HCT116 (cell line): ENCODE data around the gene NPIPA7. TPM values are rescaled to one million over a fixed set of nuclear protein-coding genes. Genes with fewer than 3 reads are reported as not detected.
"Not testable (repeated sequence)": the region's sequence is repeated elsewhere in the genome, so short reads cannot be mapped to it uniquely, and the experiment has no call there.

Experiments
- ATAC-seq: fragments of 200-7000 bp; cut with Tn5 transposase; 2 replicates; pipeline ENCODE4 v1.9.1; 2020; ENCODE audit warnings: mild to moderate bottlenecking, moderate library complexity
- Bru-seq: library from RNA; stranded (reverse); fragments of 400-500 nt; gene quantifications from one replicate; lab custom pipeline; 2021; lab: Mats Ljungman, UMichigan
- BruChase-seq, 2 experiments: library from RNA; stranded (reverse); fragments of 400-500 nt; gene quantifications; one replicate each; lab custom pipeline; 2021; lab: Mats Ljungman, UMichigan
- BruUV-seq: library from RNA; stranded (reverse); fragments of 400-500 nt; replicated peaks from 2 replicates; lab custom pipeline; 2021; lab: Mats Ljungman, UMichigan
- CTCF ChIA-PET: fragments of 300-600 bp; sonication (Branson Sonifier 250); formaldehyde crosslinking; loops from one replicate; lab custom pipeline; 2021; ENCODE audit warnings: antibody characterized with exemption; lab: Charles Lee
- POLR2A ChIA-PET: fragments of 300-600, 350-600 bp; sonication (Branson Sonifier 250); formaldehyde crosslinking; loops from one replicate; lab custom pipeline; 2021; ENCODE audit warnings: antibody characterized with exemption; lab: Charles Lee
- RAD21 ChIA-PET, 2 experiments: fragments of 300-600 bp; sonication (Branson Sonifier 250); formaldehyde crosslinking; loops; one replicate each; lab custom pipeline; 2023; ENCODE audit warnings: low total read pairs in 2 of 2; ENCODE audit not compliant: uncharacterized antibody in 2 of 2, unreplicated experiment in 2 of 2, low non-redundant PET in 1 of 2; lab: Charles Lee
- DNase-seq: peaks from one replicate; pipeline ENCODE4 v3.0.0-alpha.2; 2010; ENCODE audit warnings: low read depth, low spot score
- H2AFZ ChIP-seq: fragments of 200-600 bp; shearing (Covaris generic), sonication (generic); 2 replicates; pipeline ENCODE4 v1.6.1; 2017; ENCODE audit warnings: low read depth, mixed run types, mixed read lengths, antibody characterized with exemption, low read length; ENCODE audit not compliant: poor library complexity, severe bottlenecking
- H3K27ac ChIP-seq: 2 replicates; pipeline ENCODE4 v1.5.1; 2012; ENCODE audit warnings: low read depth, low read length
- H3K27me3 ChIP-seq: fragments of 200-600 bp; sonication (generic); 2 replicates; pipeline ENCODE4 v1.6.1; 2016; ENCODE audit warnings: mixed run types, low read length, mixed read lengths; ENCODE audit not compliant: insufficient read depth
- H3K36me3 ChIP-seq, 2 experiments: fragments of 200-500 bp in 1 of 2; fragments of 200-600 bp in 1 of 2; sonication (Bioruptor generic) in 1 of 2; sonication (generic) in 1 of 2; 2 replicates each; pipeline versions ENCODE4 v1.5.1 to v1.6.1; 2014 to 2016; ENCODE audit warnings: low read length in 2 of 2, inconsistent platforms in 1 of 2, mixed read lengths in 1 of 2, mixed run types in 1 of 2; ENCODE audit not compliant: insufficient read depth in 2 of 2, control insufficient read depth in 1 of 2
- H3K4me1 ChIP-seq, 2 experiments: fragments of 200-600 bp in 1 of 2; sonication (generic) in 1 of 2; 2 replicates each; pipeline versions ENCODE4 v1.5.1 to v1.6.1; 2012 to 2017; ENCODE audit warnings: low read length in 2 of 2, inconsistent platforms in 1 of 2, mild to moderate bottlenecking in 1 of 2, mixed read lengths in 1 of 2, mixed run types in 1 of 2, moderate library complexity in 1 of 2; ENCODE audit not compliant: insufficient read depth in 2 of 2, control insufficient read depth in 1 of 2
- H3K4me2 ChIP-seq: fragments of 200-600 bp; sonication (generic); 2 replicates; pipeline ENCODE4 v1.6.1; 2017; ENCODE audit warnings: mixed run types, low read length, mixed read lengths
- H3K4me3 ChIP-seq, 2 experiments: fragments of 200-600 bp in 1 of 2; sonication (generic) in 1 of 2; replicated peaks in 1 of 2; 2 replicates each; pipeline ENCODE4 v1.5.1; 2011 to 2016; ENCODE audit warnings: low read length in 2 of 2, control low read depth in 1 of 2, low read depth in 1 of 2, mild to moderate bottlenecking in 1 of 2, mixed read lengths in 1 of 2, mixed run types in 1 of 2
- H3K79me2 ChIP-seq: fragments of 200-600 bp; sonication (generic); 2 replicates; pipeline ENCODE4 v1.6.1; 2017; ENCODE audit warnings: mild to moderate bottlenecking, mixed run types, low read length, moderate library complexity, mixed read lengths; ENCODE audit not compliant: insufficient read depth
- H3K9ac ChIP-seq: fragments of 200-600 bp; sonication (generic); 2 replicates; pipeline ENCODE4 v1.6.1; 2016; ENCODE audit warnings: low read length, mixed read lengths
- H3K9me2 ChIP-seq: fragments of 200-600 bp; sonication (generic), shearing (Covaris generic); 2 replicates; pipeline ENCODE4 v1.6.1; 2017; ENCODE audit warnings: mixed run types, mild to moderate bottlenecking, moderate library complexity; ENCODE audit not compliant: insufficient read depth
- H3K9me3 ChIP-seq, 2 experiments: fragments of 200-500 bp in 1 of 2; fragments of 200-600 bp in 1 of 2; sonication (Bioruptor generic) in 1 of 2; sonication (generic) in 1 of 2; 2 replicates each; pipeline ENCODE4 v1.6.1; 2014 to 2017; ENCODE audit warnings: low read length in 2 of 2, mixed read lengths in 2 of 2, inconsistent platforms in 1 of 2, low read depth in 1 of 2, mild to moderate bottlenecking in 1 of 2, mixed run types in 1 of 2, moderate library complexity in 1 of 2; ENCODE audit not compliant: control insufficient read depth in 1 of 2, insufficient read depth in 1 of 2
- H4K20me1 ChIP-seq: fragments of 200-600 bp; sonication (generic), shearing (Covaris generic); 2 replicates; pipeline ENCODE4 v1.6.1; 2017; ENCODE audit warnings: mixed run types, mild to moderate bottlenecking, moderate library complexity; ENCODE audit not compliant: insufficient read depth
- intact Hi-C: fragments of 100-400 bp; cut with micrococcal nuclease; formaldehyde crosslinking; loops from 2 replicates; pipeline ENCODE4 v1.10.0; 2022
- long read RNA-seq: library from polyadenylated mRNA; unstranded; transcript quantifications from one replicate; pipeline ENCODE4 v2.0.0, GENCODE V29; 2021; ENCODE audit not compliant: unreplicated experiment
- polyA plus RNA-seq: library from polyadenylated mRNA; unstranded; fragments of >200 nt; gene quantifications from 2 replicates; pipeline ENCODE4 v1.2.1, GENCODE V29; 2012; ENCODE audit warnings: missing spikeins
- total RNA-seq: library from RNA; stranded (reverse); gene quantifications from one replicate; pipeline ENCODE4 v1.2.1, GENCODE V29; 2021; ENCODE audit not compliant: unreplicated experiment

Gene NPIPA7
- 4.5 TPM for total RNA-seq
- 5.6 and 9.2 TPM in 2 replicates for polyA plus RNA-seq
- percentile 20 among the genes with signal in this experiment for Bru-seq, nascent RNA
- percentile 19 among the genes with signal in this experiment for BruChase-seq, experiment 1, labeled RNA remaining after a 6-hour chase
- BruChase-seq, experiment 2, labeled RNA remaining after a 2-hour chase = percentile 23 among the genes with signal in this experiment
- long read RNA-seq, partial matches to known transcripts = 0 of 2 reads
- long read RNA-seq, other reads (novel, unspliced or antisense) = 2 of 2 reads

- CTCF ChIA-PET, H3K4me3 ChIP-seq, H3K27me3 ChIP-seq, H3K9me3 ChIP-seq, BruUV-seq, ATAC-seq, H3K9ac ChIP-seq, H3K27ac ChIP-seq, intact Hi-C loops, POLR2A ChIA-PET, H3K36me3 ChIP-seq, H4K20me1 ChIP-seq, H3K79me2 ChIP-seq, H3K4me2 ChIP-seq, H2AFZ ChIP-seq, H3K9me2 ChIP-seq, RAD21 ChIA-PET, DNase-seq, H3K4me1 ChIP-seq: not testable (repeated sequence)
Measured at GRCh38 chr16:16378840-16379239, at the start of gene NPIPA7. NPIPA7 (plus strand) TSS chr16:16379140; CDS start chr16:16379245, 105 bp downstream.

- H3K9ac ChIP-seq, H3K4me1 ChIP-seq, intact Hi-C loops, CTCF ChIA-PET, H3K27me3 ChIP-seq, H3K9me3 ChIP-seq, H3K9me2 ChIP-seq, H3K4me3 ChIP-seq, H3K79me2 ChIP-seq, H2AFZ ChIP-seq, ATAC-seq, RAD21 ChIA-PET, H3K36me3 ChIP-seq, H4K20me1 ChIP-seq, BruUV-seq, POLR2A ChIA-PET, DNase-seq, H3K27ac ChIP-seq, H3K4me2 ChIP-seq: not testable (repeated sequence)
Measured at GRCh38 chr16:16331466-16331865, 47.5 kb upstream of the NPIPA7 start.

GRCh38 chr16:16357556-16357955, 21.4 kb upstream of the NPIPA7 start:
- H3K36me3 ChIP-seq, DNase-seq, BruUV-seq, H2AFZ ChIP-seq, POLR2A ChIA-PET, H3K27me3 ChIP-seq, H3K4me3 ChIP-seq, H3K9me2 ChIP-seq, H3K4me1 ChIP-seq, CTCF ChIA-PET, intact Hi-C loops, H4K20me1 ChIP-seq, ATAC-seq, H3K9ac ChIP-seq, H3K27ac ChIP-seq, RAD21 ChIA-PET, H3K9me3 ChIP-seq, H3K79me2 ChIP-seq, H3K4me2 ChIP-seq: not testable (repeated sequence)

GRCh38 chr16:16358539-16359240, 20.2 kb upstream of the NPIPA7 start:
- POLR2A ChIA-PET, RAD21 ChIA-PET, H2AFZ ChIP-seq, H3K4me3 ChIP-seq, ATAC-seq, intact Hi-C loops, H3K9me3 ChIP-seq, H3K4me2 ChIP-seq, H3K4me1 ChIP-seq, CTCF ChIA-PET, H3K27ac ChIP-seq, H3K9me2 ChIP-seq, DNase-seq, H3K36me3 ChIP-seq, H4K20me1 ChIP-seq, H3K27me3 ChIP-seq, H3K79me2 ChIP-seq, BruUV-seq, H3K9ac ChIP-seq: not testable (repeated sequence)
